ENCODE measurements around the gene PRTG. TPM values are rescaled to one million over a fixed set of nuclear protein-coding genes. Genes with fewer than 3 reads are reported as not detected.

The PRTG gene
- total and polyA plus RNA-seq, 2 of the 13 experiments (the other 11 are each of a cell fraction or from before 2014, with no cell fraction given): 13.2 to 22.3 TPM

- TF ChIP-seq, protein P1, sequence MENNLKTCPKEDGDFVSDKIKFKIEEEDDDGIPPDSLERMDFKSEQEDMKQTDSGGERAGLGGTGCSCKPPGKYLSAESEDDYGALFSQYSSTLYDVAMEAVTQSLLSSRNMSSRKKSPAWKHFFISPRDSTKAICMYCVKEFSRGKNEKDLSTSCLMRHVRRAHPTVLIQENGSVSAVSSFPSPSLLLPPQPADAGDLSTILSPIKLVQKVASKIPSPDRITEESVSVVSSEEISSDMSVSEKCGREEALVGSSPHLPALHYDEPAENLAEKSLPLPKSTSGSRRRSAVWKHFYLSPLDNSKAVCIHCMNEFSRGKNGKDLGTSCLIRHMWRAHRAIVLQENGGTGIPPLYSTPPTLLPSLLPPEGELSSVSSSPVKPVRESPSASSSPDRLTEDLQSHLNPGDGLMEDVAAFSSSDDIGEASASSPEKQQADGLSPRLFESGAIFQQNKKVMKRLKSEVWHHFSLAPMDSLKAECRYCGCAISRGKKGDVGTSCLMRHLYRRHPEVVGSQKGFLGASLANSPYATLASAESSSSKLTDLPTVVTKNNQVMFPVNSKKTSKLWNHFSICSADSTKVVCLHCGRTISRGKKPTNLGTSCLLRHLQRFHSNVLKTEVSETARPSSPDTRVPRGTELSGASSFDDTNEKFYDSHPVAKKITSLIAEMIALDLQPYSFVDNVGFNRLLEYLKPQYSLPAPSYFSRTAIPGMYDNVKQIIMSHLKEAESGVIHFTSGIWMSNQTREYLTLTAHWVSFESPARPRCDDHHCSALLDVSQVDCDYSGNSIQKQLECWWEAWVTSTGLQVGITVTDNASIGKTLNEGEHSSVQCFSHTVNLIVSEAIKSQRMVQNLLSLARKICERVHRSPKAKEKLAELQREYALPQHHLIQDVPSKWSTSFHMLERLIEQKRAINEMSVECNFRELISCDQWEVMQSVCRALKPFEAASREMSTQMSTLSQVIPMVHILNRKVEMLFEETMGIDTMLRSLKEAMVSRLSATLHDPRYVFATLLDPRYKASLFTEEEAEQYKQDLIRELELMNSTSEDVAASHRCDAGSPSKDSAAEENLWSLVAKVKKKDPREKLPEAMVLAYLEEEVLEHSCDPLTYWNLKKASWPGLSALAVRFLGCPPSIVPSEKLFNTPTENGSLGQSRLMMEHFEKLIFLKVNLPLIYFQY (CRISPR knock-in tag; IDR thresholded peaks at IDR 0.05; ENCODE audit: borderline replicate concordance): peak; percentile 88; the same call in 1 of the 2 replicates
- TF ChIP-seq ATF1 (CRISPR knock-in tag; IDR thresholded peaks at IDR 0.05): no peak
- TF ChIP-seq IRF1 (CRISPR knock-in tag; IDR thresholded peaks at IDR 0.05; ENCODE audit: low read depth): no peak
- TF ChIP-seq ZNF3 (CRISPR knock-in tag; IDR thresholded peaks at IDR 0.05): no peak
- TF ChIP-seq ZNF562 (CRISPR knock-in tag; IDR thresholded peaks at IDR 0.05; ENCODE audit: borderline replicate concordance): no peak
- no peak for TF ChIP-seq ZNF816 (CRISPR knock-in tag; IDR thresholded peaks at IDR 0.05; ENCODE audit: borderline replicate concordance)
- TF ChIP-seq ZNF362 (CRISPR knock-in tag; IDR thresholded peaks at IDR 0.05; ENCODE audit: borderline replicate concordance): no peak
- no peak for TF ChIP-seq ZNF703 (CRISPR knock-in tag; IDR thresholded peaks at IDR 0.05; ENCODE audit: borderline replicate concordance)
- TF ChIP-seq ARID4A (CRISPR knock-in tag; IDR thresholded peaks at IDR 0.05; ENCODE audit: borderline replicate concordance): peak; percentile 76
- peak; percentile 96 for TF ChIP-seq YEATS4 (CRISPR knock-in tag; IDR thresholded peaks at IDR 0.05; ENCODE audit: borderline replicate concordance)
- TF ChIP-seq SCMH1 (CRISPR knock-in tag; IDR thresholded peaks at IDR 0.05; ENCODE audit: borderline replicate concordance): no peak
- TF ChIP-seq THAP11 (CRISPR knock-in tag; IDR thresholded peaks at IDR 0.05): peak; percentile 76
- no peak for TF ChIP-seq ZNF720 (CRISPR knock-in tag; IDR thresholded peaks at IDR 0.05)
- TF ChIP-seq, protein P2, sequence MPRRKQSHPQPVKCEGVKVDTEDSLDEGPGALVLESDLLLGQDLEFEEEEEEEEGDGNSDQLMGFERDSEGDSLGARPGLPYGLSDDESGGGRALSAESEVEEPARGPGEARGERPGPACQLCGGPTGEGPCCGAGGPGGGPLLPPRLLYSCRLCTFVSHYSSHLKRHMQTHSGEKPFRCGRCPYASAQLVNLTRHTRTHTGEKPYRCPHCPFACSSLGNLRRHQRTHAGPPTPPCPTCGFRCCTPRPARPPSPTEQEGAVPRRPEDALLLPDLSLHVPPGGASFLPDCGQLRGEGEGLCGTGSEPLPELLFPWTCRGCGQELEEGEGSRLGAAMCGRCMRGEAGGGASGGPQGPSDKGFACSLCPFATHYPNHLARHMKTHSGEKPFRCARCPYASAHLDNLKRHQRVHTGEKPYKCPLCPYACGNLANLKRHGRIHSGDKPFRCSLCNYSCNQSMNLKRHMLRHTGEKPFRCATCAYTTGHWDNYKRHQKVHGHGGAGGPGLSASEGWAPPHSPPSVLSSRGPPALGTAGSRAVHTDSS (CRISPR knock-in tag; conservative IDR thresholded peaks at IDR 0.05): no peak
- TF ChIP-seq PHF21A (CRISPR knock-in tag; IDR thresholded peaks at IDR 0.05): peak; percentile 95
- no peak for TF ChIP-seq IRX3 (CRISPR knock-in tag; IDR thresholded peaks at IDR 0.05; ENCODE audit: borderline replicate concordance, low read depth)
Observed at GRCh38 chr15:55742927-55743728, at the start of gene PRTG (continued).

All from HepG2 (cell line).